ENCODE data around the gene SBK3. TPM values are rescaled to one million over a fixed set of nuclear protein-coding genes. Genes with fewer than 3 reads are reported as not detected.

Gene SBK3
- total RNA-seq, 1 experiment from 2014 or later: 1.2 TPM

DNA sequence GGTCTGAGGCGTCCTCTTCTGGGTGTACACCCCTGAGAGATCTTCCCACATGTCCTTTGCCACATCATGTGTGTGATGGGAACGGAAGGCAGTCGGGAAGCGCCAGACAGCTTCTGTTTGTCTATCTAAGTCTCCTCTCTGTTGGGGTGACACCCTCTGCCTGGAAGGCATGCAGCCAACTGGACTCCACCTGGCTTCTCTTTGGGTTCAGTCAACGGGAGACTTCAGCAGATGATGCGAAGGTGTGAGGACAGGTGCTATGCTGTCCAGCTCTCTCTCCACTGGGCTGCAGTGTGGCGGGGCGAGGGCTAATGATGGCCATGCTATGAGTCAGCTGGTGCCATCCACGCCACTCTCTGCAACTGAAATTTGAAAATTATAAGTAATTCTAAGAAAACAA, 14.3 kb upstream of the SBK3 start:
- Histone ChIP-seq H4K20me1 (ENCODE audit: insufficient read depth) (no peaks in the 10 kb centered on the region), H3K79me2 (ENCODE audit: insufficient read depth, low read length) (no peaks in the 10 kb centered on the region), H3K9me2 (ENCODE audit: insufficient read depth) (no peaks in the 10 kb centered on the region), H3K27ac (ENCODE audit: low read depth, low read length) (no peak overlapping the region), H3K4me3 (replicated peaks in 1 of 2; ENCODE audit: low read depth in 1 of 2, low read length in 2 of 2) (no peak overlapping the region), H3K4me1 (ENCODE audit: control insufficient read depth in 1 of 2, insufficient read depth in 2 of 2, low read length in 2 of 2) (no peaks in the 10 kb centered on the region), H3K36me3 (ENCODE audit: control insufficient read depth in 1 of 2, insufficient read depth in 2 of 2, low read length in 2 of 2) (no peaks in the 10 kb centered on the region), H3K27me3 (ENCODE audit: insufficient read depth, low read length) (no peaks in the 10 kb centered on the region), H2AFZ (ENCODE audit: low read depth, low read length, poor library complexity, severe bottlenecking) (no peak overlapping the region), H3K9ac (ENCODE audit: low read length) (no peak overlapping the region), H3K4me2 (ENCODE audit: low read length) (no peak overlapping the region), H3K9me3 (ENCODE audit: control insufficient read depth in 1 of 2, insufficient read depth in 1 of 2, low read depth in 1 of 2, low read length in 2 of 2) (peaks cover 0 to 5% of the 10 kb centered on the region in 2 experiments; a peak in 1 of 4 replicates)
- no TSS peak for BruUV-seq (replicated peaks)
- POLR2A ChIA-PET: no interaction called here
- TF ChIP-seq ATF3 (IDR thresholded peaks at IDR 0.05) (no peak), FOSL1 (IDR thresholded peaks at IDR 0.05; ENCODE audit: low read depth) (no peak), YY1 (IDR thresholded peaks at IDR 0.05; ENCODE audit: extremely low read depth, insufficient replicate concordance, low read depth, low read length) (no peak), MAX (IDR thresholded peaks at IDR 0.05) (no peak), ZFX (IDR thresholded peaks at IDR 0.05) (no peak), TCF7L2 (IDR thresholded peaks at IDR 0.05; ENCODE audit: borderline replicate concordance, extremely low read depth, insufficient read depth, insufficient read length) (no peak), EGR1 (IDR thresholded peaks at IDR 0.05; ENCODE audit: low read depth) (no peak), POLR2AphosphoS5 (IDR thresholded peaks at IDR 0.05; ENCODE audit: low read depth, low read length) (no peak), RAD21 (IDR thresholded peaks at IDR 0.05; ENCODE audit: low read depth) (no peak), SIN3A (IDR thresholded peaks at IDR 0.05; ENCODE audit: low read depth) (no peak)
- TF ChIP-seq, protein P1, sequence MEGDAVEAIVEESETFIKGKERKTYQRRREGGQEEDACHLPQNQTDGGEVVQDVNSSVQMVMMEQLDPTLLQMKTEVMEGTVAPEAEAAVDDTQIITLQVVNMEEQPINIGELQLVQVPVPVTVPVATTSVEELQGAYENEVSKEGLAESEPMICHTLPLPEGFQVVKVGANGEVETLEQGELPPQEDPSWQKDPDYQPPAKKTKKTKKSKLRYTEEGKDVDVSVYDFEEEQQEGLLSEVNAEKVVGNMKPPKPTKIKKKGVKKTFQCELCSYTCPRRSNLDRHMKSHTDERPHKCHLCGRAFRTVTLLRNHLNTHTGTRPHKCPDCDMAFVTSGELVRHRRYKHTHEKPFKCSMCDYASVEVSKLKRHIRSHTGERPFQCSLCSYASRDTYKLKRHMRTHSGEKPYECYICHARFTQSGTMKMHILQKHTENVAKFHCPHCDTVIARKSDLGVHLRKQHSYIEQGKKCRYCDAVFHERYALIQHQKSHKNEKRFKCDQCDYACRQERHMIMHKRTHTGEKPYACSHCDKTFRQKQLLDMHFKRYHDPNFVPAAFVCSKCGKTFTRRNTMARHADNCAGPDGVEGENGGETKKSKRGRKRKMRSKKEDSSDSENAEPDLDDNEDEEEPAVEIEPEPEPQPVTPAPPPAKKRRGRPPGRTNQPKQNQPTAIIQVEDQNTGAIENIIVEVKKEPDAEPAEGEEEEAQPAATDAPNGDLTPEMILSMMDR (IDR thresholded peaks at IDR 0.05 in 2 of 3, conservative IDR thresholded peaks at IDR 0.05 in 1 of 3; ENCODE audit: borderline replicate concordance in 1 of 3, insufficient read depth in 1 of 3, low read depth in 2 of 3, low read length in 2 of 3): no peak
- RAD21 ChIA-PET (ENCODE audit: low non-redundant PET in 1 of 2, low total read pairs in 2 of 2, uncharacterized antibody in 2 of 2, unreplicated experiment in 2 of 2): no interaction called here
- no peak for ATAC-seq
- DNase-seq (ENCODE audit: low read depth, low spot score): no peak
- CTCF ChIA-PET: no interaction called here
- intact Hi-C loops (cut with micrococcal nuclease): no loop called here

Measured in HCT116 (cell line).